ENCODE data around the gene ARHGAP15.

- TF ChIP-seq EZH2 (IDR thresholded peaks at IDR 0.05; ENCODE audit: insufficient read depth, poor library complexity, severe bottlenecking) (no peak), EZH2phosphoT487 (IDR thresholded peaks at IDR 0.05; ENCODE audit: insufficient read depth, low read depth) (no peak)
Measured at GRCh38 chr2:143259368-143259958, 130.2 kb downstream of the ARHGAP15 start.
